ENCODE measurements around the gene THSD7A. TPM values are rescaled to one million over a fixed set of nuclear protein-coding genes. Genes with fewer than 3 reads are reported as not detected.

Gene THSD7A
- total and polyA plus RNA-seq, 2 of the 8 experiments (the other 6 are each of a cell fraction or from before 2014, with no cell fraction given): 0.44 to 1.2 TPM

DNA sequence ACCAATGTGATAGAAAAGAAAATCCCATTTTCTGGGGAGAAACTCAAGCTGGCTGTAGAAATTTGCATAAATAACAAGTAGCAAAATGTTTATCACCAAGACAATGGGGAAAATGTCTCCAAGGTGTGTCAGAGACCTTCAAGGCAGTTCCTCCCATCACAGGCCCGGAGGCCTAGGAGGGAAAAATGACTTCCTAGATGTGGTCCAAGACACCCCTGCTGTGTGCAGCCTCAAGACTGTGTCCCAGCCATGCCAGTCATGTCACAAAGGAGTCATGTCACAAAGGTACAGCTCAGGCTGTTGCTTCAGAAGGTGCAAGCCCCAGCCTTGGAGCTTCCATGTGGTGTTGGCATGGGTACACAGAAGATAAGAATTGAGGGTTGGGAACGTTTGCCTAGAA is 33.7 kb upstream of the THSD7A start:
- Histone ChIP-seq H3K9me3 (ENCODE audit: insufficient read depth in 2 of 2, low read depth in 1 of 2, low read length in 1 of 2) (peaks cover 18 to 21% of the 10 kb centered on the region in 2 experiments), H3K79me2 (ENCODE audit: control insufficient read depth in 1 of 2, insufficient read depth in 2 of 2, low read length in 2 of 2) (no peaks in the 10 kb centered on the region), H3K27ac (ENCODE audit: low read depth, low read length) (no peak overlapping the region), H3K56ac (replicated peaks; ENCODE audit: insufficient read length, low read depth, low read length) (no peak overlapping the region), H2BK12ac (ENCODE audit: low read depth, low read length) (no peak overlapping the region), H4K8ac (ENCODE audit: extremely low read depth, insufficient read depth, low read length) (no peak overlapping the region), H3K9ac (replicated peaks in 1 of 4; ENCODE audit: extremely low read depth in 1 of 4, low read depth in 3 of 4, low read length in 3 of 4) (no peak overlapping the region), H3K27me3 (replicated peaks in 1 of 4; ENCODE audit: control insufficient read depth in 3 of 4, extremely low read depth in 1 of 4, insufficient read depth in 3 of 4, low read length in 3 of 4) (no peaks in the 10 kb centered on the region), H3K36me3 (ENCODE audit: control insufficient read depth in 2 of 4, insufficient read depth in 4 of 4, low read length in 3 of 4) (0 out of 8 replicates have a peak, but pooled peaks cover 0 to 2% (median 0%) of the 10 kb centered on the region in 4 experiments), H3K23ac (ENCODE audit: insufficient read length) (no peak overlapping the region), H3K14ac (ENCODE audit: insufficient read length) (no peak overlapping the region), H2BK120ac (replicated peaks; ENCODE audit: low read depth, low read length) (no peak overlapping the region), H3K79me1 (ENCODE audit: low read depth, low read length) (no peaks in the 10 kb centered on the region), H2AFZ (ENCODE audit: low read length) (no peak overlapping the region), H3K4ac (replicated peaks; ENCODE audit: insufficient read length, low read depth, low read length) (no peak overlapping the region), H4K91ac (replicated peaks; ENCODE audit: insufficient read length, low read length) (no peak overlapping the region), H2BK20ac (ENCODE audit: low read length) (no peak overlapping the region), H3K4me1 (replicated peaks in 1 of 4; ENCODE audit: control insufficient read depth in 3 of 4, insufficient read depth in 4 of 4, low read length in 3 of 4) (no peaks in the 10 kb centered on the region), H4K20me1 (replicated peaks in 1 of 2; ENCODE audit: control insufficient read depth in 1 of 2, insufficient read depth in 2 of 2, low read length in 2 of 2) (no peaks in the 10 kb centered on the region), H4K5ac (ENCODE audit: insufficient read length, low read depth, low read length) (no peak overlapping the region), H2BK15ac (ENCODE audit: low read length) (no peak overlapping the region), H3K23me2 (ENCODE audit: low read depth, low read length) (no peaks in the 10 kb centered on the region), H3K4me2 (ENCODE audit: insufficient read depth in 1 of 2, low read depth in 2 of 2, low read length in 2 of 2) (no peak overlapping the region), H3K4me3 (ENCODE audit: extremely low read depth in 1 of 4, insufficient read depth in 2 of 4, low read depth in 3 of 4, low read length in 4 of 4) (no peak overlapping the region), H2AK5ac (ENCODE audit: low read depth, low read length) (no peak overlapping the region), H3K18ac (ENCODE audit: extremely low read depth, low read length) (no peak overlapping the region), H2BK5ac (ENCODE audit: low read depth, low read length) (no peak overlapping the region)
- CTCF ChIA-PET (ENCODE audit: partially characterized antibody): no interaction called here
- 91% methylated on average over 2 of the region's 2 CpGs; no CpG with 5 or more reads in 1 of the 2 experiments for WGBS, 2 experiments (ENCODE audit: extremely low coverage in 1 of 2, insufficient coverage in 1 of 2, insufficient read length in 1 of 2, insufficient replicate concordance in 2 of 2, low coverage in 1 of 2, low lambda C conversion rate in 2 of 2, missing lambda C conversion rate in 1 of 2)
- FAIRE-seq (no peak), DNase-seq (ENCODE audit: low read depth in 1 of 2, low spot score in 2 of 2) (no peak)
- POLR2A ChIA-PET (ENCODE audit: partially characterized antibody): no interaction called here
- TF ChIP-seq ASH2L (IDR thresholded peaks at IDR 0.05; ENCODE audit: low read length): no peak
- no peak for TF ChIP-seq SP4 (IDR thresholded peaks at IDR 0.05; ENCODE audit: low read length)
- TF ChIP-seq POLR2AphosphoS5 (IDR thresholded peaks at IDR 0.05; ENCODE audit: low read depth, low read length): no peak
- no peak for TF ChIP-seq SIN3A (conservative IDR thresholded peaks at IDR 0.05 in 1 of 2, IDR thresholded peaks at IDR 0.05 in 1 of 2; ENCODE audit: low read depth in 1 of 2, low read length in 2 of 2)
- no peak for TF ChIP-seq CEBPB (IDR thresholded peaks at IDR 0.05; ENCODE audit: low read depth, low read length)
- no peak for TF ChIP-seq JUND (IDR thresholded peaks at IDR 0.05; ENCODE audit: low read length)
- TF ChIP-seq TCF12 (IDR thresholded peaks at IDR 0.05; ENCODE audit: low read depth, low read length): no peak
- no peak for TF ChIP-seq SIX5 (IDR thresholded peaks at IDR 0.05; ENCODE audit: low read depth, low read length)
- no peak for TF ChIP-seq RNF2 (IDR thresholded peaks at IDR 0.05; ENCODE audit: borderline replicate concordance, low read depth, low read length, missing control alignments, poor library complexity, severe bottlenecking)
- no peak for TF ChIP-seq EZH2 (IDR thresholded peaks at IDR 0.05; ENCODE audit: low read depth, low read length, severe bottlenecking)
- no peak for TF ChIP-seq PHF8 (conservative IDR thresholded peaks at IDR 0.05; ENCODE audit: low read depth, low read length)
- TF ChIP-seq NANOG (IDR thresholded peaks at IDR 0.05; ENCODE audit: insufficient read depth, low read depth, low read length, poor library complexity, severe bottlenecking): no peak
- TF ChIP-seq RAD21 (IDR thresholded peaks at IDR 0.05 in 1 of 2, conservative IDR thresholded peaks at IDR 0.05 in 1 of 2; ENCODE audit: low read depth in 2 of 2, low read length in 2 of 2): no peak
- no peak for TF ChIP-seq CBX5 (IDR thresholded peaks at IDR 0.05; ENCODE audit: low read depth, low read length)
- TF ChIP-seq GTF2F1 (IDR thresholded peaks at IDR 0.05; ENCODE audit: borderline replicate concordance, low read depth, low read length): no peak

Measured in H1 (cell line).